ENCODE results near the gene TLR4. TPM values are rescaled to one million over a fixed set of nuclear protein-coding genes. Genes with fewer than 3 reads are reported as not detected.

TLR4 gene
- total and polyA plus RNA-seq, 8 donors: 0.29 to 24.8 (median 3.1) TPM

- intact Hi-C loops (cut with DNase I; ENCODE audit: low total_unique reads): no loop called here
- Histone ChIP-seq H3K36me3 (peaks cover 0 to 22% (median 7%) of the 10 kb centered on the region in 4 donors), H3K9me3 (no peaks in the 10 kb centered on the region), H3K27me3 (no peaks in the 10 kb centered on the region), H3K4me1 (no peaks in the 10 kb centered on the region), H3K4me3 (no peak overlapping the region), H3K27ac (no peak overlapping the region)
- WGBS, 5 donors: 89 to 100% (median 98%) methylated on average over 2 of the region's 2 CpGs
- no peak for DNase-seq
- TF ChIP-seq, protein P1, sequence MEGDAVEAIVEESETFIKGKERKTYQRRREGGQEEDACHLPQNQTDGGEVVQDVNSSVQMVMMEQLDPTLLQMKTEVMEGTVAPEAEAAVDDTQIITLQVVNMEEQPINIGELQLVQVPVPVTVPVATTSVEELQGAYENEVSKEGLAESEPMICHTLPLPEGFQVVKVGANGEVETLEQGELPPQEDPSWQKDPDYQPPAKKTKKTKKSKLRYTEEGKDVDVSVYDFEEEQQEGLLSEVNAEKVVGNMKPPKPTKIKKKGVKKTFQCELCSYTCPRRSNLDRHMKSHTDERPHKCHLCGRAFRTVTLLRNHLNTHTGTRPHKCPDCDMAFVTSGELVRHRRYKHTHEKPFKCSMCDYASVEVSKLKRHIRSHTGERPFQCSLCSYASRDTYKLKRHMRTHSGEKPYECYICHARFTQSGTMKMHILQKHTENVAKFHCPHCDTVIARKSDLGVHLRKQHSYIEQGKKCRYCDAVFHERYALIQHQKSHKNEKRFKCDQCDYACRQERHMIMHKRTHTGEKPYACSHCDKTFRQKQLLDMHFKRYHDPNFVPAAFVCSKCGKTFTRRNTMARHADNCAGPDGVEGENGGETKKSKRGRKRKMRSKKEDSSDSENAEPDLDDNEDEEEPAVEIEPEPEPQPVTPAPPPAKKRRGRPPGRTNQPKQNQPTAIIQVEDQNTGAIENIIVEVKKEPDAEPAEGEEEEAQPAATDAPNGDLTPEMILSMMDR (IDR thresholded peaks at IDR 0.05): no peak
- no peak for TF ChIP-seq POLR2A (IDR thresholded peaks at IDR 0.05)
- TF ChIP-seq EP300 (IDR thresholded peaks at IDR 0.05): no peak
- TF ChIP-seq POLR2AphosphoS5 (IDR thresholded peaks at IDR 0.05): no peak
Observed at GRCh38 chr9:117709936-117710335, 5.7 kb downstream of the TLR4 start.

- no peak for DNase-seq
- WGBS, 5 donors: 74 to 85% (median 83%) methylated on average over 6 of the region's 6 CpGs
Observed at GRCh38 chr9:117714282-117714681, 10.1 kb downstream of the TLR4 start.

GRCh38 chr9:117715411-117715989, 11.3 kb downstream of the TLR4 start:
- Histone ChIP-seq H3K4me3 (no peak overlapping the region), H3K27me3 (no peaks in the 10 kb centered on the region), H3K9me3 (no peaks in the 10 kb centered on the region), H3K36me3 (peaks cover 0 to 15% (median 7%) of the 10 kb centered on the region in 4 donors), H3K27ac (no peak overlapping the region), H3K4me1 (no peaks in the 10 kb centered on the region)
- no peak for DNase-seq
- 53 to 65% (median 62%) methylated on average over 5 of the region's 5 CpGs for WGBS, 5 donors
- intact Hi-C loops (cut with DNase I; ENCODE audit: low total_unique reads): no loop called here
- TF ChIP-seq POLR2AphosphoS5 (IDR thresholded peaks at IDR 0.05): no peak
- TF ChIP-seq POLR2A (IDR thresholded peaks at IDR 0.05): no peak
- TF ChIP-seq, protein P1 (IDR thresholded peaks at IDR 0.05): no peak
- TF ChIP-seq EP300 (IDR thresholded peaks at IDR 0.05): no peak

More at GRCh38 chr9:117714282-117714681, 10.1 kb downstream of the TLR4 start:
- no peak overlapping the region for H3K27ac ChIP-seq
- H3K9me3 ChIP-seq: no peaks in the 10 kb centered on the region
- H3K4me1 ChIP-seq: no peaks in the 10 kb centered on the region
- no peak overlapping the region for H3K4me3 ChIP-seq
- TF ChIP-seq EP300 (IDR thresholded peaks at IDR 0.05): no peak
- TF ChIP-seq POLR2A (IDR thresholded peaks at IDR 0.05): no peak
- TF ChIP-seq POLR2AphosphoS5 (IDR thresholded peaks at IDR 0.05): no peak
- TF ChIP-seq, protein P1 (IDR thresholded peaks at IDR 0.05): no peak
- H3K36me3 ChIP-seq: peaks cover 0 to 15% (median 7%) of the 10 kb centered on the region in 4 donors
- H3K27me3 ChIP-seq: no peaks in the 10 kb centered on the region
- intact Hi-C loops (cut with DNase I; ENCODE audit: low total_unique reads): no loop called here

DNA sequence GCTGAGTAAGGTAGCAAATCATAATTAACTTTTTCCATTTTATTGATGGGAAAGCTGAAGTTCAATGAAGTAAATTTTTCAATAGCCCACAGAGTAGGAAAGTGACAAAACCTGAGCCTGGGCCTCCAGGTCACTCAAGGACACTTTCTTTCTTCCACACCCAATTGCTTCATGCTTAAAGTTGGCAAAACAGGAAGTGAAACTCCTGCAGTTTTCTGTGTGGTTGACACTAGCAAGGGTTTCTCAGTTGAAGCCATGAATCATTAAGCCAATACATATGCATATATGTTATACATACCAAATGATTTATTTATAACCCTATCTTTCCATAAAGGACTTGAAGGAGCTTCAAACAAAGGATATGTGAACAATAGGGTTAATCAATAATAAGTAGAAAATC, 13.9 kb downstream of the TLR4 start:
- peaks cover 0 to 10% (median 7%) of the 10 kb centered on the region in 4 donors for H3K36me3 ChIP-seq
- peak in 1 of 2 donors; percentile 81 for DNase-seq
- TF ChIP-seq POLR2AphosphoS5 (IDR thresholded peaks at IDR 0.05): peak in 1 of 3 donors; percentile 28
- TF ChIP-seq, protein P1 (IDR thresholded peaks at IDR 0.05): no peak
- H3K27me3 ChIP-seq: no peaks in the 10 kb centered on the region
- no peak overlapping the region for H3K4me3 ChIP-seq
- no peaks in the 10 kb centered on the region for H3K9me3 ChIP-seq
- H3K27ac ChIP-seq: peak overlapping the region in 1 of 5 donors; percentile 27
- no peaks in the 10 kb centered on the region for H3K4me1 ChIP-seq
- intact Hi-C loops (cut with DNase I; ENCODE audit: low total_unique reads): no loop called here

Data from stomach (tissue), 9 donors.